NCI-H146 treated with DMSO at 0.1 percent for 48 hours (cell line): ENCODE data around the gene CHAC1.

Experiments
- DNase-seq: peaks from one replicate; lab custom pipeline; 2025; ENCODE audit not compliant: unreplicated experiment; lab: John Stamatoyannopoulos, UW

CHAC1 gene

GRCh38 chr15:40982855-40983254 lies 29.6 kb downstream of the CHAC1 start:
- no peak for DNase-seq

- DNase-seq, result no peak
Measured at GRCh38 chr15:40984406-40984805, 31.1 kb downstream of the CHAC1 start.

GRCh38 chr15:40984964-40985363 lies 31.7 kb downstream of the CHAC1 start:
- no peak for DNase-seq

GRCh38 chr15:40985541-40986330 lies 32.5 kb downstream of the CHAC1 start:
- no peak for DNase-seq

- no peak for DNase-seq
Measured at GRCh38 chr15:40986820-40987219, 33.5 kb downstream of the CHAC1 start.

- DNase-seq, result no peak
Measured at GRCh38 chr15:40988156-40988555, 34.9 kb downstream of the CHAC1 start.

GRCh38 chr15:40990080-40990479 lies 36.8 kb downstream of the CHAC1 start:
- DNase-seq, result no peak

GRCh38 chr15:40990789-40991188 lies 37.5 kb downstream of the CHAC1 start:
- DNase-seq, result no peak

GRCh38 chr15:40991355-40991754 lies 38.1 kb downstream of the CHAC1 start:
- DNase-seq, result no peak

GRCh38 chr15:40992241-40992741 lies 39.0 kb downstream of the CHAC1 start:
- DNase-seq, result no peak

GRCh38 chr15:40992825-40993224 lies 39.6 kb downstream of the CHAC1 start:
- DNase-seq, result no peak

GRCh38 chr15:40995656-40996055 lies 42.4 kb downstream of the CHAC1 start:
- DNase-seq, result no peak

GRCh38 chr15:40999190-40999589 lies 45.9 kb downstream of the CHAC1 start:
- DNase-seq, result no peak

GRCh38 chr15:41001524-41002214 lies 48.4 kb downstream of the CHAC1 start:
- DNase-seq, result no peak

- peak; percentile 31 for DNase-seq
Measured at GRCh38 chr15:41004490-41004889, 51.2 kb downstream of the CHAC1 start.
